GM18870 (cell line): ENCODE data around the gene XPR1.
"Not testable (repeated sequence)": the region's sequence is repeated elsewhere in the genome, so short reads cannot be mapped to it uniquely, and the experiment has no call there.

ENCODE experiments used
- ATAC-seq: cut with Tn5 transposase; IDR thresholded peaks from one replicate; pipeline ENCODE4 v1.9.1; 2021; ENCODE audit warnings: moderate library complexity; ENCODE audit not compliant: unreplicated experiment

XPR1 gene

DNA sequence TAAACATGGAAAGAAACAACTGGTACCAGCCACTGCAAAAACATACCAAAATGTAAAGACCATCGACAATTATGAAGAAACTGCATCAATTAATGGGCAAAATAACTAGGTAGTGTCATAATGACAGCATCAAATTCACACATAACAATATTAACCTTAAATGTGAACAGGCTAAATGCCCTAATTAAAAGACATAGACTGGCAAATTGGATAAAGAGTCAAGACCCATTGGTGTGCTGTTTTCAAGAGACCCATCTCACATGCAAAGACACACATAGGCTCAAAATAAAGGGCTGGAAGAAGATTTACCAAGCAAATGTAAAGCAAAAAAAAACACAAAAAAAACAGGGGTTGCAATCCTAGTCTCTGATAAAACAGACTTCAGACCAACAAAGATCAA is 201.4 kb downstream of the XPR1 start:
- ATAC-seq: not testable (repeated sequence)

DNA sequence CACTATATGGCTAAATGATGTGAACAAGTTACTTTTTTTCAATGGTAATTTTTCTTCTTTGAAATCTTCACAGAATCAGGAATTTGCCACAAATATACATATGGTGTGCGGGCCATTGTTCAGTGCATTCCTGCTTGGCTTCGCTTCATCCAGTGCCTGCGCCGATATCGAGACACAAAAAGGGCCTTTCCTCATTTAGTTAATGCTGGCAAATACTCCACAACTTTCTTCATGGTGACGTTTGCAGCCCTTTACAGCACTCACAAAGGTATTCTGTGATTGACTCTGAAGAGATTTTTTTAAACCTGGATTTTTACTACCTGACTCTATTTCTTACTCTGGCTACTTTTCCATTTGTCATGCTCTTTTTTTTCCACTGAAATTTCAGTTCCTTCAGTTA is 204.6 kb downstream of the XPR1 start:
- ATAC-seq: no peak

DNA sequence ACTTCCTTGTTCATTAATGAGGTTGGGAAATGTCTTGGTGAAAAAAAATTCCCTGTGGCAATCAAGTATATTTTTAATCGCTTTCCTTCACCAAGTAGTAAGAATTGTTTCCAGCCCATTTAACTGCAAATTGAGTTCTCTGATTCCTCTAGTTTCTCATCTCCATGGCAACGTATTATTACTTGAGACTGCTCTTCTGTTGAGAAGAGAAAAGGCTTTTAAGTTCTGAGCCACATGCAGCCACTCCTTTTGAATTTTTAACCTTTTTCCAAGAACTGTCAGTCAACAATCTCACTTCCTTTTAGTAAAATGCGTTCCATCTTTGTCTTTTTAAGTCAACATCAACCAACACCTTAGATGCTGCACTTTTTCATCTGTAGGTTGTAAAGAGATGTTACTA is 205.2 kb downstream of the XPR1 start:
- ATAC-seq: no peak

DNA sequence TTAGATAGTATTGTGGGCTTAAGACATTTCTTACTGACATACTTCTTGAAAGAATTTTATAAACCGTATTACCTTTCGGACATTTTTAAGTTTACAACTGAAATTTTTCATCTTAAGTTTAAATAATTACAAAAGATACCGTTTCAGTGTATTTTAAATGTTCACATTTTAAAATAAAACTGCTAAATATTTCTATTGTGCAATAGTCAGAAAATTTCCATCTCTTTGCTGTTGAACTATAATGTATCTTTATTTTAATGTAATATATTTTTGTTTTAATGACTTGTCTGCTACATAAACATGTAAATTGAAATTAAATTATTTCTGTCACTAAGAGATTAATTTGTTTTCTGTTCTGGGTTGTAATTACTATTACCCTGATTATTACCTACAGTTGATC is 206.7 kb downstream of the XPR1 start:
- ATAC-seq: no peak

DNA sequence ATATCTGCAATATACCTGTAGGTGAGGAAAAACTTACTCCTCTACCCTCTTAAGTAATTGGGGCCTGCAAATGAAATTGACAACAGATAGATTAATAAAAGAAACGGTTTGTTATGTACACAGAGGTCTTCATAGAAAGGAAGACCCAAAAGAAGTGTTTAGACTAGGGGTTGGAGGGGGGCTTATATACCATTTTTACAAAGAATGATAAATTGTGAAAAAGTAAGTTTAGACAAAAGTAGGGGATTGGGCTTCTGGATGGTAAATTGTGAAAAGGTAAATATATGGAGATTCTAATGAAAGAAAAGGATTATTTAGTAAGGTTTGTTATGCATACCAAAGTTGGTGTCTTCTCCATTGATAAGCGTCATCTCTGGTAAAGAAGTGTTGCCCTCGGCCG is 207.7 kb downstream of the XPR1 start:
- no peak for ATAC-seq

DNA sequence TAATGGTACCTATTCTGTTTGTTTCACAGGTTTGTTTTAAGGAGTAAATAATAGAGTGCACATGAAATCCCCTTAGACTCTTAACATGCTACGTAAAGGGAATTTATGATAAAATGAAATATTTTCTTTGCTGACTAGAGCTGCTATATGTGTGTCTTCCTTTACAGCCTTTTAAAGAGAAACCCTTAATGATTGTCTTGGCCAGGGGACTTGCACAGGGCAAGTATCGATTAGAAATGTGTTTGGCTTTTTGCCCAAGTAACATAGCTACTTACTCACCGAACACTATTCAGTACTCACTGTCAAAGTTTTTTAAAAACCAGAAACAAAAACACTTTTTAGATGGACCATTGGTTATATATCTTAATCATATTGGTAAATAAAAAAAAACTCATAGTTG is 209.6 kb downstream of the XPR1 start:
- no peak for ATAC-seq

DNA sequence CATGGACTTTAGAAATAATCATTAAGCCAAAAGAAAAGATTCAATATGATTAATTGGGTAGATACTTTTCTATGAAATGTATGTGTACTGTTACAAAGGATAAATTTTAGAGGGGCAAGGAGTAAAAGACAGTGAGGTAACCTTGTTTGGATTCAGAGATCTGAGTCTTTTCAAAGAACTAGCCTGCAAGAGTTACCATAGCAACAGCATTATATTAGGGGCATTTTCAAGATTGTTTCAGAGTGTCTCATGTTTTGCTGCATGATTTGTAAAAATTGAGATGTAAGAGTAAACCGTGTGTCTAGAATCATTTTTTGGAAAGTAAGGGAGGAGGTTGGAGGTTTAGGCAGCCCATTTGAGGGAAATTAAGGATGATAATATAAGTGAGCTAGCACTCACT is 210.2 kb downstream of the XPR1 start:
- ATAC-seq: no peak

DNA sequence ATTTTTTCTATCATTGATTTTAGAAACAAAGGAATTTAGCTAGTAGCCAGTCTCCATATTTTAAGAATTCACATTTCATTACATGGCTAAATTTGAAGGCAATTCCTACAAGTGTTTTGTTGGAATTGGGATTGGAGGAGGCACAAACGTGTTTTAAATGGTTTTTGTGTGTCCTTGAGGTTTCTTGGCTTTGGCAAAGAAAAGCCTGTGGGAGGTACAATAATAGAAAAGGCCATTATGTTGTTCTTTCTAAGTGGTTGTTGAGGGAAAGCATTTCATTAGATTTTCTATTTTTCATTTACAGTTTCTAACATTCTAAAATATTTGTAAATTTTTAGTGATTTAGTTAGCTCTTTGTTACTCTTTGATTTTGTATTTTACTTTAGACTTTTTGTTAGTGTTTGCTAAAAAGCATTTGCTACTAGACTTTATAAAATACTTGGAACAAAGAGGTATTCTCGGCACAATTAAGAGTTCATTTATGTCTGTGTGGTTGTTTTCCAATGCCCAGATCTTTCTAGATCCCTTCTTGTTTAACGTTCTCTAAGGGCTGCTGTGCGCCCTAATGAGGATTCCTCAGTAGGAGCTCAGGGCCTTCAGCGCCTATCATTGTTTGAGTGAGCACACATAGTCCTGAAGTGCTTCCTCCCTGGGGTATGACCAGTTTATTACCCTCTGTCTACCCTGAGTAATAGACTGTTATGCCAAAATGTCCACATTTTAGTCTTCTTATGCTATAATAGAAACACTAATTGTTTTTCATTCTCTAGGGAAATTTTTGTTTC is 210.9 kb downstream of the XPR1 start:
- ATAC-seq: no peak

DNA sequence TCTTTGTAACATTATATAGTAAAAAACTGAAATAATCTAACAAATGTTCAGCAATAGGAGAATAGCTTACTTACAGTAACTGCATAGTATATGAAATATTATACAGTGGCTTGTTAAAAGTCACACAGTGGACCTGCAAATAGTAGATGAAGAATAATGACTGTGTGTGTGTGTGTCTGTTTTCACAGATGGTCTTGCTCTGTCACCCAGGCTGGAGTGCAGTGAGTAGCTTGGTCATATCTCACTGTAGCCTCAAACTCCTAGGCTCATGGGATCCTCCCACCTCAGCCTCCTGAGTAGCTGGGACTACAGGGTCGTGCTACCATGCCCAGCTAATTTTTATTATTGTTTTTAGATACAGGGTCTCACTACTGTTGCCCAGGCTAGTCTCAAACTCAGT is 213.5 kb downstream of the XPR1 start:
- ATAC-seq: no peak

DNA sequence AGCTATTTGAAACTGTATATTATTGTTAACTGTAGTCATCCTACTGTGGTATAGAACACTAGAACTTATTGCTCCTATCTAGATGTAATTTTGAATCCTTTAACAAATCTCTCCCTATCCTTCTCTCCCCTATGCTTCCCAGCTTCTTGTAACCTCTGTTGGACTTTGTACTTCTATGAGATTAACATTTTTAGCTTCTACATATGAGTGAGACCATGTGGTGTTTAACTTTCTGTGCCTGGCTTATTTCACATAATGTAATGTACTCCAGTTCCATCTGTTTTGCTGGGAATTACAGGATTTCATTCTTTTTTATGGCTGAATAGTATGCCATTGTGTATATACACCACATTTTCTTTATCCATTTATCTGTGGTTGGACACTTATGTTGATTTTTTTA is 216.4 kb downstream of the XPR1 start:
- no peak for ATAC-seq

DNA sequence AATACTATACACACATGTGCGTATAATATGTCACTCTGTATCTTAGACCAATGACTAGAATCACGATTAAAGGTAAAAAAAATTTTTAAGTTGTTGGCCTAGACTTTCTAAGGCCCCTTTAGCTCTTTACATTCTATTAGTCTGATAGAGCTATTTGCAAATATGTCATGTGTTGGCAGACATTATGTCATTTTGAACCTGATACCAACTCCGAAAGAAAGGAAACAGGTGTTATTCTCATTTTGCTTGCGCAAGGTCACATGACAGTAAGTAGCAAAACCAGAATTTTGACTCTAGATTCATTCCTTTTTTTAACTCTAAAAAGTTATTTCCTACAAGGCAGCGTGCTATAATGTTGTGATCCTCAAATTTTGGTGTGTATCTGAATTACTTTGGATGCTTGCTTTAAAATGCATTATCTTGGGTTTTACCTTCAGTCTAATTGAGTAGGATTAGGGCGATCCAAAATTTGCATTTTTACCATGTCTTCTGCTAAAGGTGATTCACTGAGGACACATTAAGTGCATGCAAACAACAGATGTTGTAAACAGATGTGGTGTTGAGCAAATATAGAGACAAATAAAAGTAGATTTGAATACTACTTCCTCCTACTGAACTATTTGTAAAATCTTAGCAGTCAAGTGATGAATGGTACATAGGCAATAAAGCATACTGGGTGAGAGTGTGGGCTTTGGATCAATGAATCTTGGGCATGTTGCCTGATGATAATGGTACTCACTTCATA is 217.4 kb downstream of the XPR1 start:
- ATAC-seq: peak; percentile 77

DNA sequence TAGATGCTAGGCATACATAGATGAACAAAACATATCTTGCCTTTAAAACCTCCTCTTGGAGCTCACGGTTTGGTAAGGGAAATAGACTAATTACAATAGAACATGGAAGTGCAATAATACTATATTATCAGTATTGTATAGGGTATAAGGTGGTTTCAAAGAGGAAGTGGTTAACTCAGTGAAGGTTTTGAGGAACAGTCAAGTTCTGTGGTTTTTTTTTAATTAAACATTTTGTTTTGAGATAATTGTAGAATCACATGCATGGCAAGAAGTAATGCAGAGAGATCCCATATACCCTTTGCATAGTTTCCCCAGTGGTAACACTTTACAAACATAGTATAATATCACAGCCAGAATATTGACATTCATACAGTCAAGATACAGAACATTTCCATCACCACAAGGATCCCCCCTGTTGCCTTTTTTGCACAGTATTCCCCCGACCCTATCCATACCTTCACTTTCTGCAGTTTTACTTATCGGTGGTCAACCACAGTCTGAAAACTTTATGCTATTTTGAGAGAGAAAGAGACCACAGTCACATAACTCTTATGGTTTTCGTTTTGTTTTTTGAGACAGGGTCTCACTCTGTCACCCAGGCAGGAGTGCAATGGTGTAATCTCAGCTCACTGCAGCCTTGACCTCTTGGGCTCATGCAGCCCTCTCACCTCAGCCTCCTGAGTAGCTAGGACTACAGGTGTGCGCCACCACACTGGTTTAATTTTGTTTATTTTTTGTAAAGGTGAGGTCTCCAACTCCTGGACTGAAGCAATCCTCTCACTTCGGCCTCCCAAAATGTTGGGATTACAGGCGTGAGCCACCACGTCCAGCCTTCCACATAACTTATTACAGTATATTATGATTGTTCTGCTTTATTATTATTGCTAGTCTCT is 220.4 kb downstream of the XPR1 start:
- no peak for ATAC-seq

DNA sequence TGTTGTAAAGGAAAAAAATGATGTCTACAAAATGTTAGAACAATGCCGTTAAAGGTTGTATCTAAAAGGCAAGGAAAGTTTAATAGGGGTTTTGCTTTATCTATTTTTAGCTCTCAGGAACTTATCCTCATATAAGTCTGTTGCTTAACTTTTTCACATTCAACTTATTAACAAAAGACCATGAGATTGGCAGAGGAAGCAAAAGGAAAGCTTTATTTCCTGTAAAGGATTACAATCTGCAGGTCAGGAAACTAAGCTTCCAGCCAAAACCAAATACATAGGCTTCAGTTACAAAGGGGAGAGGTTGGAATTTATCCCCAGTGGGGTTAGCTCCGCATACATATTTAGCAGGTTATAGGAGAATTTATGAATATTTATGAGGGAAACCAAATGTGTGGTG is 222.2 kb downstream of the XPR1 start:
- no peak for ATAC-seq

DNA sequence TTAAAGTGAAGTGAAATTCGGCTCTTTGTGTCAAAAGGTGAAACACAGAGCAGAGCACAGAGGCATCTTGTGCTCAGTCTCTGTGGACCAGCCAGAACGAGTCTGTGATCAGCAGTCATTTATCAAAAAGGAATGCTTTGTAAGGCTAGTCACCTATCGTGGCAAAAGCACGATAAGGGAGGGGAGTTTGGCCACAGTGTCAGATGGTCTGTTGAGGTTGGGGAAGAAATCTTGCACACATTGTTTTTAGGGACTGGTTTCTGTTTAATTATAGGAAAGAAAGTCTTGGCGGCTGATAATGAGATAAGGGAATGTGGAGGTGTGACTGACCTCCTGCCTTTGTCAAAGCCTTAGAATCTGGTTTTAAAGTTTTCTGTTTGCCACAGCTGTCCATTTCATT is 222.6 kb downstream of the XPR1 start:
- no peak for ATAC-seq

DNA sequence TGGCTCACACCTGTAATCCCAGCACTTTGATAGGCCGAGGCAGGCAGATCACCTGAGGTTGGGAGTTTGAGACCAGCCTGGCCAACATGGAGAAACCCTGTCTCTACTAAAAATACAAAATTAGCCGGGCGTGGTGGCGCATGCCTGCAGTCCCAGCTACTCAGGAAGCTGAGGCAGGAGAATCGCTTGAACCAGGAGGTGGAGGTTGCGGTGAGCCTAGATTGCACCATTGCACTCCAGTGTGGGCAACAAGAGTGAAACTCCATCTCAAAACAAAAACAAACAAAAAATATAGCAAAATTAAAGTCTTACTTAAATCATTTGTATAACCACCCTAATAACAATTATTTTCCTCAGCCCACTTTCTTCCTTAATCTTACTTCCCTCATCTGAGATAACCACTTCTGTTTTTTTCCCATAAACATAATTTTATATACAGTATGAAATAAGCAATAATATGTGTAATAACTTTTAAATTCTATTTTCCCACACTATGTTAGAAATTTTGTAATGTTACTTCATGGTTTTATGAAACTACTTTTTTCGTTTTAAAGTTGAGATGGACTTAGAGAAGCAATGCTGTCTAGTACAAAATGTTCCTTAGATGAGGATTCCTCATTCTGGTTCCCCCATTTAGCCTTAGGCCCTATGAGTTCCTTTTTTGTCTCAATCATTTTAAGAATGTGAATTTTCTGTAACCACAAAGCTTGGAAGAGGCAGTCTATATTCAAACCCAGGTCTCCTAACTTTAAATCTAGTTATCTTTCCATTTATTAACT is 226.3 kb downstream of the XPR1 start:
- not testable (repeated sequence) for ATAC-seq

DNA sequence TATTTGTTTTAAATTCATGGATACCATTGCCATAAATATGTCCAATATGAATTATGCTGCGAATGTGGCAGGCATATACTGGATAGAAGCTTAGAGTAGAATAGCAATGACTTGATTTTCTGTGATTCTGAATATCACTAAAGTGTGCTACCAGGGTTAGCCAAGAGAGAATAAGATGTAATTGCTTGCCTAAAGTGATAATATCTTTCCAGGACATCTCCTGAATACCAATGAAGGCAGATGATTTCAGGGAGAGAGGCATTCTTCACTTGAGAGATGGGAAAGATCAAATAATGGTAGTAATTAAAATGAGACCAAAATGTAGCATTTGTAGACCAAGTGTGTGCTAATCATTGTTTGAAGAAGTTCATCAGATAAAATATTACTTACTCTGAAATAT is 227.5 kb downstream of the XPR1 start:
- no peak for ATAC-seq

DNA sequence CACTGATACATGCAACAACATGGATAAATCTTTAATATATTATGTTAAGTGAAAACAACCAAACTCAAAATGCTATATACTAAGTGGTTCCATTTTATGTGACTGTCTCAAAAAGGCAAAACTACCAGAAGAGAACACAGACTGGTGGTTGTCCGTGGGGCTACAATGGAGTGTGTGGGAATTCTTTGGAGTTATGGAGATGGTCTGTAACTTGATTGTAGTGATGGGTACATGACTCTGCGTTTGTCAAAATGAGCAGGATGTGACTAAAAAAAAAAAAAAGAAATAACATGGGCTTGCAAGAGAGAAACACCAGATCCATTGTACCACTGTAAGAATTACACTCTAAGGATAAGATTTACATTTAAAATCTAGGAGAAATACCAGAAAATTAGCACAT is 228.7 kb downstream of the XPR1 start:
- ATAC-seq: no peak

DNA sequence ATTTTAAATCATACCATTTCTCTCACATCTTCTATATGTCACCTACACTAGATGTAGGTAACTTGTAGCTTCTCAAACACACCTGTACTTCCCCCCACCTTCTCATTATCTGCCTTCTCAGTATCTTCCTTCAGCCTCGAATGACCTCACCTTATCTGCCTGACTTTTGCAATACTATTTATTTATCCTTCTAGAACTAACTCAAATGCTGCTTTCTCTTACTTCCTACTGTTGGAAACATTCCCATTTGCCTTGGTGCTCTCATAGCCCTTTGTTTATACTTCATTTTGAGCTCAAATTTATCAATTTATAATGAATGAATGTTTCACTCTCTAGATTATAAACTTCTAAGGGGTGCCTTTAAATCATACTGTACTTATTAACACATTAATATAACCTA is 230.5 kb downstream of the XPR1 start:
- no peak for ATAC-seq

DNA sequence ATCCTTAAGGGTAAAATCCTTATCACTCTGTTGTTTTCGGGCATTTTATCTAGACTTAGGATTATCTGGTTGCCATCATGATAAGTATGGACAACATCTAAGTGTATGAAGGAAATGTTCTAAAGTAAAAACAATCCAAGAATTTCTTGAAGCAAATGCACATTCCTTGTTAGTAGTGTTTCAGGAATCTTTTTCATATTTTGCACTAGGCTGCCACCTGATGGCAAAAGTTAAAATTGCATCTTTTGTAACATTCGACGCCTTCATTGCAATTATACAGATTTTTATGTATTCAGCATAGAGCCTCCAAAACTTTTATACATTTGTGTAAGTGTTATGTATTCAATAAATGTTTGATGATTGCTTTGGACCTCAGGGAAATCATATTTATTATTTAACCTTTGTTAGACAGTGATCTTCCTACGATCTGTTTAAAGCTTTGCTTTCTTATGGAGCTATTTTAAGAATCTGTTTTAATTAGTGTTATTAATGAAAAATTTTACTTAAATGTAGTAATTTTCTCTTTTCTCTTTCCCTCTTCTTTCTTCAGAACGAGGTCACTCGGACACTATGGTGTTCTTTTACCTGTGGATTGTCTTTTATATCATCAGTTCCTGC is 231.4 kb downstream of the XPR1 start:
- no peak for ATAC-seq

DNA sequence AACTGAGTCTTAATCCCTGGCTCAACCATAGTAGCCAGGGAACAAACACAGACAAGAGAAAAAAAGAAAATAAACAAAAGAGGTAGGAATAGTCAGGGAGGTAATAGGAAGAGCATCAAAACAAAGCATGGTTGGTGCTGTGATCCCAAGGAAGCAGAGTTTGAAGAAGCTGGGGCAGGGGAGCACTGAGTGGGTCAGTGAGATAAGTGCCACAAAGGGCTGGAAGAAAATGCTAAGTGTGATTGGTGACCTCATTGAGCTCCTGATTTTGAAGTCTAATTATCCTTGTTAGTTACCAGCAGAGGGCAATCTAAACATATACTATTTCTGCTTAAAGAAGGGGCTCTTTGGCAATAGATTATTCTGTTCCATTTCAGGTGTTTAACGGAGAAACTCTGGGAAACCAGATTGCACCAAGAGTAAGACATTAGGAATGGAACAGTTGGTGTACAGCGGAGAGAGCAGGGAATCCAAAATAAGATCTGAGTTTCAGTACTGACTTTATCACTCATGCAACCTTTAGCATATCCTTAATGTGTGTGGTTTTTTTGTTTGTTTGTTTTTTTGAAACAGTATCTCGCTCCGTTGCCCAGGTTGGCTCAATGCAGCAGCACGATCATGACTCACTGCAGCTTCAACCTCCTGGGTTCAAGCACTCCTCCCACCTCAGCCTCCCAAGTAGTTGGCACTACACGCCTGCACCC is 250.1 kb downstream of the XPR1 start:
- ATAC-seq: no peak
